Ishikawa (cell line): Measurements from ENCODE around the gene CUEDC1.
A peak's percentile ranks its signal among the peaks of the same experiment; 100 is the strongest.

ENCODE experiments used
- CEBPB ChIP-seq: IDR thresholded peaks from 2 replicates; pipeline ENCODE4 v1.6.1; 2012
- CREB1 ChIP-seq: IDR thresholded peaks from 2 replicates; pipeline ENCODE4 v1.6.1; 2012; ENCODE audit warnings: low read depth
- EGR1 ChIP-seq: IDR thresholded peaks from 2 replicates; pipeline ENCODE4 v1.6.1; 2012
- EP300 ChIP-seq: IDR thresholded peaks from 2 replicates; pipeline ENCODE4 v1.6.1; 2012; ENCODE audit warnings: borderline replicate concordance
- FOXM1 ChIP-seq: IDR thresholded peaks from 2 replicates; pipeline ENCODE4 v1.6.1; 2012; ENCODE audit warnings: low read depth, borderline replicate concordance
- NFIC ChIP-seq: IDR thresholded peaks from 2 replicates; pipeline ENCODE4 v1.6.1; 2012
- RAD21 ChIP-seq: IDR thresholded peaks from 2 replicates; pipeline ENCODE4 v1.6.1; 2012; ENCODE audit warnings: low read depth
- REST ChIP-seq: IDR thresholded peaks from 2 replicates; pipeline ENCODE4 v1.6.1; 2012; ENCODE audit warnings: low read depth, mild to moderate bottlenecking
- TAF1 ChIP-seq: IDR thresholded peaks from 2 replicates; pipeline ENCODE4 v1.6.1; 2012; ENCODE audit warnings: low read depth, mild to moderate bottlenecking
- TCF12 ChIP-seq: IDR thresholded peaks from 2 replicates; pipeline ENCODE4 v1.6.1; 2012; ENCODE audit warnings: low read depth
- TEAD4 ChIP-seq: IDR thresholded peaks from 2 replicates; pipeline ENCODE4 v1.6.1; 2012
- YY1 ChIP-seq: IDR thresholded peaks from 2 replicates; pipeline ENCODE4 v1.6.1; 2012; ENCODE audit warnings: low read depth
- ZBTB7A ChIP-seq: IDR thresholded peaks from 2 replicates; pipeline ENCODE4 v1.6.1; 2012; ENCODE audit warnings: low read depth
- TF ChIP-seq, protein P1 (sequence below): IDR thresholded peaks from 2 replicates; pipeline ENCODE4 v1.6.1; 2012
- TF ChIP-seq, protein P2 (sequence below): IDR thresholded peaks from 2 replicates; pipeline ENCODE4 v1.6.1; 2012

CUEDC1 gene

DNA sequence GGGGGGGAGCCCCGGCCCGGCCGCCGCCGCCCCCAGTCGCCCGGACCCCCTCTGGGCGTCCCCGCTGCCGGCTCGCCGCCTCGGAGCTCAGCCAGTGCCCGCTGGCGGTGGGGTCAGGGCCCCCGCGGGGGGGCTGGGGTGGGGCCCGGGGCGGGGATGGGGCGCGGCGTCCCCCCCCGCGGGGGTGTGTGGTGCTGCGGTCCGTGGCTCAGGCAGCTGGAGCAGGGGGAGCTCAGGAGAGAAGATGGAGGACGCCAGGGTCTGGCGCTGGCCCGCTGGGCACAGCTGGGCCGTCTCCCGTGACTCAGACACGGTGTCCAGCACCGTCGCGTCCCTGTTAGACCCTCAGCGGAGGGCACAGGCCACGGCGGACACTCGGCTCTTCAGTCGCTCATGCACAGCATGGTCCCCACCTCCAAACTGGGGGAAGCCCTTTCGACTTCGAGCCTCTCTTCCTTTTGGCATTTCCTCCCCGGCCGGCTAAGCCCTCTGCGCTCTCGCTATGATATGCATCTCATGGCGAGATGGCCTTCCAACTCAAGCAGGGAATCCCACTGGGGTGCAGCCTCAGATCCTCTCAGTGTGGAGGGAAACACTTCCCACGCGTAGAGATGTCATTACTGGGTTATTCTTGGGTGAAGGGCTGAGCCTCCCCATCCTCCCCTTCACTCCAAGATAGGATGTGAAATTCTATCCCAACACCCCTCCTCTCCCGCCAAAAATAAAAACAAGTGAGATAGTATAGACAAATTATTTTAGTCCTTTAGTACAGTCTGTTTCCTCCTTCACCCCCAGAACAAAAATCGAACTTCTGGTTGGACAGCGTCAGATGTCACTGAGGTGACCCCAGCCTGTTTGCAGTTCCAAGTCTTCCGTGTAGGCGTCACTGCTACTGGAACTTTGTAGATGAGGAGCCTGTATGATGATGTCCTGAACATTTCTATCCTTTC lies 33.4 kb upstream of the CUEDC1 start:
- TF ChIP-seq YY1: peak; percentile 76
- 0 out of 2 replicates have a peak, but pooled peaks have one; percentile 7 for TF ChIP-seq TAF1
- TF ChIP-seq, protein P1, sequence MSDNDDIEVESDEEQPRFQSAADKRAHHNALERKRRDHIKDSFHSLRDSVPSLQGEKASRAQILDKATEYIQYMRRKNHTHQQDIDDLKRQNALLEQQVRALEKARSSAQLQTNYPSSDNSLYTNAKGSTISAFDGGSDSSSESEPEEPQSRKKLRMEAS: no peak; the same call in 1 of the 2 replicates
- no peak for TF ChIP-seq ZBTB7A
- TF ChIP-seq TCF12: peak; percentile 63; the same call in 1 of the 2 replicates
- no peak for TF ChIP-seq RAD21
- no peak for TF ChIP-seq EP300
- no peak for TF ChIP-seq CREB1
- no peak; the same call in 1 of the 2 replicates for TF ChIP-seq TEAD4
- TF ChIP-seq, protein P2, sequence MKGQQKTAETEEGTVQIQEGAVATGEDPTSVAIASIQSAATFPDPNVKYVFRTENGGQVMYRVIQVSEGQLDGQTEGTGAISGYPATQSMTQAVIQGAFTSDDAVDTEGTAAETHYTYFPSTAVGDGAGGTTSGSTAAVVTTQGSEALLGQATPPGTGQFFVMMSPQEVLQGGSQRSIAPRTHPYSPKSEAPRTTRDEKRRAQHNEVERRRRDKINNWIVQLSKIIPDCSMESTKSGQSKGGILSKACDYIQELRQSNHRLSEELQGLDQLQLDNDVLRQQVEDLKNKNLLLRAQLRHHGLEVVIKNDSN: no peak
- TF ChIP-seq CEBPB: no peak
- TF ChIP-seq NFIC: no peak
- TF ChIP-seq EGR1: no peak

DNA sequence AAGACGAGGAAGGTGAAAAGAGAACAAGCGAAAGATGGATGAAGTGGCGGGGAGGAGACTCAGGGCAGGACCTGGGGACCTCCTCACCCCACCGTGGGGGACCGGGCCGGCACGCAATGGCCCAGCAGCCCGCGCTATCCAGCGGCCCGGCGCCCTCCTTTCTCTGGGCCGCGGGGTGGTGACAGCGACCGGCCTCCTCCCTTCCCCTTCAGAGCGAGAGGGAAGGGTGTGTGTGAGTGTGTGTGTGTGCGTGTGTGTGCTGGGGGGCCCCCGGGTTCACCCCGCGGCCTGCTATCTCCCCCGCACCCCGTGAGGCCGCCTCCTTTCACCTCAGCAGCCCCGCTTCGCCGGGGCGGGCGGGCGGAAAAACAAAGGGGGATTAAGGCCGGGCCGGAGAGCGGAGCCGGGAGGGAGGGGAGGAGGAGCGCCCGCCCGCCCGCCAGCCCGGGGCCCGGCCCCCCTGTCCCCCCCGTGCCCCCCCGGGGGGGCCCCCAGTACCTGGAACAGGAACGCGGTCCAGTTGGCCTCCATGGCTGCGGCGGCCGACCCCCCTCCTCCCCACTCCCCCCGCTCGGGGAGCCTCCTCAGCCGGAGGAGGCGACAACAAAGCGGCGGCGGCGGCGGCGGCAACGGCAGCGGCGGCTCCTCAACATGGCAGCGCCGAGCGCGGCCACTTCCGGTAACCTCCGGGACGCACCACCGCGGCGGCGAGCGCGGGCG lies 32.5 kb upstream of the CUEDC1 start, which contains the start of gene VEZF1:
Gene VEZF1 (minus strand): TSS at position 674 of the 720 bp plus-strand sequence. CDS start 143 bp downstream, at position 531.
- no peak; the same call in 1 of the 2 replicates for TF ChIP-seq EP300
- TF ChIP-seq, protein P1: 0 out of 2 replicates have a peak, but pooled peaks have one; percentile 17
- TF ChIP-seq FOXM1: no peak
- no peak; the same call in none of the 2 replicates for TF ChIP-seq TCF12
- no peak for TF ChIP-seq ZBTB7A
- TF ChIP-seq TAF1: peak; percentile 44; the same call in 1 of the 2 replicates
- no peak for TF ChIP-seq CREB1
- TF ChIP-seq TEAD4: 0 out of 2 replicates have a peak, but pooled peaks have one; percentile 2
- TF ChIP-seq EGR1: no peak
- TF ChIP-seq CEBPB: no peak
- peak; percentile 78 for TF ChIP-seq YY1
- no peak for TF ChIP-seq REST
- TF ChIP-seq, protein P2: no peak
- TF ChIP-seq RAD21: no peak; the same call in 1 of the 2 replicates
- TF ChIP-seq NFIC: no peak

GRCh38 chr17:57986841-57987580 lies 31.8 kb upstream of the CUEDC1 start:
- TF ChIP-seq CREB1 (no peak), FOXM1 (no peak), CEBPB (no peak), TCF12 (no peak), NFIC (no peak), YY1 (no peak), TAF1 (no peak), TEAD4 (no peak), REST (peak; percentile 46; the same call in 1 of the 2 replicates), EGR1 (no peak), RAD21 (peak; percentile 9; the same call in 1 of the 2 replicates), EP300 (no peak), ZBTB7A (peak; percentile 83; the same call in 1 of the 2 replicates)
- TF ChIP-seq, protein P1: 0 out of 2 replicates have a peak, but pooled peaks have one; percentile 26
- TF ChIP-seq, protein P2: no peak
